ENCODE data around the gene JARID2. TPM values are rescaled to one million over a fixed set of nuclear protein-coding genes. Genes with fewer than 3 reads are reported as not detected.

JARID2 gene
- total and polyA plus RNA-seq, 2 of the 4 experiments (the other 2 are of a cell fraction) = 9.6 to 12.9 TPM

- peaks cover 66 to 87% of the 10 kb centered on the region in 2 experiments for H3K79me1 ChIP-seq (ENCODE audit: low read depth in 1 of 2, low read length in 2 of 2)
- H3K56ac ChIP-seq (ENCODE audit: extremely low read depth, insufficient read depth, low read length) = no peak overlapping the region
- no peak overlapping the region for H2BK20ac ChIP-seq (ENCODE audit: low read depth, low read length)
- no peak overlapping the region for H3K4me3 ChIP-seq (ENCODE audit: insufficient read depth, low read depth, low read length)
- dilution Hi-C loops (cut with HindIII; ENCODE audit: low sequenced_read_pairs, unreplicated experiment) = no loop called here
- H3K4me2 ChIP-seq (ENCODE audit: low read depth, low read length) = no peak overlapping the region
- ChIA-PET POLR2A (ENCODE audit: unreplicated experiment) (no interaction called here), CTCF (no interaction called here)
- H3K14ac ChIP-seq (replicated peaks; ENCODE audit: low read depth, low read length) = no peak overlapping the region
- H2AK9ac ChIP-seq (replicated peaks; ENCODE audit: low read depth, low read length, poor library complexity) = no peak overlapping the region
- H3K9ac ChIP-seq (ENCODE audit: low read depth, low read length) = no peak overlapping the region
- no peak overlapping the region for H2AK5ac ChIP-seq (ENCODE audit: low read depth, low read length)
- no peak overlapping the region for H3K4ac ChIP-seq (ENCODE audit: low read depth, low read length)
- TF ChIP-seq RFX5 (IDR thresholded peaks at IDR 0.05; ENCODE audit: low read depth, low read length) (no peak), USF2 (IDR thresholded peaks at IDR 0.05; ENCODE audit: low read depth, low read length) (no peak), SMC3 (IDR thresholded peaks at IDR 0.05; ENCODE audit: low read depth, low read length) (no peak), MXI1 (IDR thresholded peaks at IDR 0.05; ENCODE audit: borderline replicate concordance, low read depth, low read length) (no peak), MAFK (IDR thresholded peaks at IDR 0.05; ENCODE audit: low read depth, low read length) (no peak), BHLHE40 (IDR thresholded peaks at IDR 0.05; ENCODE audit: low read depth, low read length) (no peak), RCOR1 (IDR thresholded peaks at IDR 0.05; ENCODE audit: insufficient replicate concordance, low read length) (no peak), FOS (IDR thresholded peaks at IDR 0.05; ENCODE audit: low read depth, low read length) (no peak), CEBPB (IDR thresholded peaks at IDR 0.05; ENCODE audit: low read depth, low read length) (no peak), CHD1 (IDR thresholded peaks at IDR 0.05; ENCODE audit: low read depth, low read length) (no peak), ELK1 (IDR thresholded peaks at IDR 0.05; ENCODE audit: borderline replicate concordance, low read depth, low read length) (no peak), MAZ (IDR thresholded peaks at IDR 0.05; ENCODE audit: borderline replicate concordance, low read depth, low read length) (no peak), NFE2L2 (IDR thresholded peaks at IDR 0.05; ENCODE audit: low read depth, low read length) (no peak)
- no peak overlapping the region for H4K91ac ChIP-seq (ENCODE audit: insufficient read depth, low read depth, low read length)
- peaks cover 28% of the 10 kb centered on the region for H3K9me1 ChIP-seq (ENCODE audit: insufficient read depth, low read length)
- H3K27ac ChIP-seq (ENCODE audit: insufficient read depth, low read length) = no peak overlapping the region
- intact Hi-C loops (cut with micrococcal nuclease) = no loop called here
- H2BK15ac ChIP-seq (ENCODE audit: low read depth, low read length) = no peak overlapping the region
- H3K23ac ChIP-seq (ENCODE audit: low read depth, low read length) = no peak overlapping the region
- no peak overlapping the region for H3K18ac ChIP-seq (ENCODE audit: low read depth, low read length)
- no CpG with 5 or more reads among the region's 2 CpGs for WGBS, 2 experiments (ENCODE audit: extremely low coverage in 2 of 2, insufficient read length in 1 of 2)
- H4K5ac ChIP-seq (ENCODE audit: low read depth, low read length) = no peak overlapping the region
- in situ Hi-C loops (cut with MboI; ENCODE audit: low sequenced_read_pairs) = no loop called here
- no TSS peak for BruUV-seq (replicated peaks)
- peaks cover 88% of the 10 kb centered on the region for H4K20me1 ChIP-seq (ENCODE audit: insufficient read depth, low read length)
- H3K4me1 ChIP-seq (ENCODE audit: control insufficient read depth, insufficient read depth, low read length) = peaks cover 20% of the 10 kb centered on the region
- no peak overlapping the region for H2AFZ ChIP-seq (replicated peaks; ENCODE audit: low read length, poor library complexity)
- H4K8ac ChIP-seq (ENCODE audit: low read depth in 2 of 2, low read length in 2 of 2) = no peak overlapping the region
- peaks cover 3% of the 10 kb centered on the region; the same call in 1 of the 2 replicates for H3K36me3 ChIP-seq (ENCODE audit: control insufficient read depth, insufficient read depth, low read length)
- DNase-seq (no peak), ATAC-seq (ENCODE audit: low read depth) (no peak)
- H2BK5ac ChIP-seq (ENCODE audit: low read depth, low read length, poor library complexity, severe bottlenecking) = no peak overlapping the region
- no peak overlapping the region for H2BK120ac ChIP-seq (ENCODE audit: low read depth, low read length)
- H3K27me3 ChIP-seq (ENCODE audit: control insufficient read depth, insufficient read depth, low read length) = no peaks in the 10 kb centered on the region
- H3K9me3 ChIP-seq (ENCODE audit: control insufficient read depth, insufficient read depth, low read length) = no peaks in the 10 kb centered on the region
Measured at GRCh38 chr6:15426395-15426794, 180.5 kb downstream of the JARID2 start.
